T-helper 1 cell (primary cell): ENCODE measurements around the gene BICC1.
"Not testable (repeated sequence)": the region's sequence is repeated elsewhere in the genome, so short reads cannot be mapped to it uniquely, and the experiment has no call there.

Source experiments
- DNase-seq, 5 donors: peaks; one replicate each; pipeline ENCODE4 v3.0.0-alpha.2; 2012 to 2020

The BICC1 gene

DNA sequence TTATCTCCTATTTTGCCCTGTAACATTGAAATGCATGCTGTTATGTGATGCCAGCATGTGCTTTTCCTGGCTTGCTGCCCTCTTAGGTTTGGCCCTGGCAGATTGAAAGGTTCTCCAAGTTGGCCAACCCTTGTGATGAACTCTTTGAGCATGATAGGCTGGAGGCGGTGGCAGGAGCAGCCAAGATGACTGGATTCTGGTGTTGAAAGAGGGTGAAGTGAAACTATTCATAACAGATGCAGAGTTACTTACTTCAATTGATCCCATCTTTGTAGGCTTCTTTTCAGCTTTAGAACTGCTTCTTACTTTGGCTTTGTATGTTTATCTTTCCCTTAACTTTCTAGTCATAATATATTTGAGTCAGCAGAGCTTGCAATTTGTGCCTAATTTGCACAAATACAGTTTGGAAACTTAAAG is 57.6 kb downstream of the BICC1 start:
- no peak for DNase-seq

DNA sequence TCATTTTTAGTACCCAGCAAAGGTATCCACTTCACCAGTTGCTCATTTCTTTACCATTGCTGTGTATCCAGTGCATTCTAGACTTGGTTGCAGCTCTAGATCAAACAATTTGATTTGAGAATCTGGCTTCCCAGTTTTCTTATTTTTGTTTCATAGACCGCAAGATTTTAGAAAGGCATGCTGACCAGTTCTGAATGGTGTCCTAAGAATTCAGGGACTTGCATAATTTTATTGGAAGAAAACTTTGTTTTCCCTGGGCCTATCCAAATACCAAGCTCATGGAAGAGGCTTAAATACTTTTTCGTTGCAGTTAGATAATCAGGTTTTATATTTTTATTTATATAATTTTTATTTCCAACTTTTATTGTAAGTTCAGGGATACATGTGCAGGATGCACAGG is 58.3 kb downstream of the BICC1 start:
- DNase-seq = no peak

DNA sequence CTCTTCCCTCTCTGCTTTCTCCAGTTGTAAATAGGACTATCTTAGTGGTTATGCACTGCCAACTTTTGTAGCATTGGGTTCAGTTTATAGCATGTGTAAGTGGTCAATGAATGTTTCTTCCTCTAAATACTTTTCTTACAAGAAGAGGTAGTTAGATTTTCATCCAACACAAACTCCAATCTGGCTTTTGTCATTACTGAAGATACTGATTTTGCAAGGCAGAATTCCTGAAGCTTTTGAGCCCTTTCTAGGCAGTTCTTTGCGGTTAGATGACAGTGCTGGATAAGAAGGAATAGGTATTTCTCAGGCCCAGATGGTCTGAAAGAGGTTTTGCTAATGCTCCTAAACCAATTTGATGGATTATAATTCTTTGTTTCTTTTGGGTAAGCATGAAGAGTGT is 60.5 kb downstream of the BICC1 start:
- DNase-seq = no peak

- no peak for DNase-seq
Observed at GRCh38 chr10:58574058-58574457, 61.4 kb downstream of the BICC1 start.

DNA sequence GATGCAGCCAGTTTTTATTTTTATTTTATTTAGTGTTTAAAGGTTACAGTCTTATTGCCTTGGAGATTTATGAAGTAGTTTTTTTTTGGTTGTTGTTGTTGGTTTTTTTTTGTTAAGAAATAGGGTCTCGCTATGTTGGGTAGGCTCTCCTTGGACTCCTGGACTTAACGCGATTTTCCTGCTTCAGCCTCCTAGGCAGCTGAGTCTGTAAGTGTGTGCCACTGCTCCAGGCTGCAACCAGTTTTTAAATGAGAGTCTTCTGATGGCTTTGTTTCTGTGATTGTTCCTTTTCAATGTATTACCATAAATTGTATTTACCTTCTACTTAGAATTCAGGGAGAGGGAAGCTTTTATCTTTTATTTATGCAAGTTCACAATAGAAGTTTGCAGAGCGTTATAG is 62.8 kb downstream of the BICC1 start:
- no peak for DNase-seq

- no peak for DNase-seq
Observed at GRCh38 chr10:58576751-58577436, 64.2 kb downstream of the BICC1 start.

DNA sequence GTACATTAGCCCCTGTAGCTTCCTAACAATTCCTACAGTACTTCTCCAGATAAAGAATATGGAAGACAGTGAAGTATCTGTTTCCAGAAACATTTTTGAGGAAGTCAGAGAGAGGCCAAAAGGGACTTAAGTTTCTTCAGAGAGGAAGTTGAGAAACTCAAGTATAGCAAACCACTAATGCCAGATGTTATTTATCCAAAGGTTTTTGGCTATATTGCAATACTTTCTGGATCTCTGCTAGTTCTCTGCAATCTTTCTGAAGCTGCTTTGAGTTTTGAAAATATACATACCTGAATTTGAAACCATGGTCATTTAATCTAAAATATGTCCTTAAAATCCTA is 64.7 kb downstream of the BICC1 start:
- no peak for DNase-seq

- DNase-seq = no peak
Observed at GRCh38 chr10:58578366-58578765, 65.7 kb downstream of the BICC1 start.

DNA sequence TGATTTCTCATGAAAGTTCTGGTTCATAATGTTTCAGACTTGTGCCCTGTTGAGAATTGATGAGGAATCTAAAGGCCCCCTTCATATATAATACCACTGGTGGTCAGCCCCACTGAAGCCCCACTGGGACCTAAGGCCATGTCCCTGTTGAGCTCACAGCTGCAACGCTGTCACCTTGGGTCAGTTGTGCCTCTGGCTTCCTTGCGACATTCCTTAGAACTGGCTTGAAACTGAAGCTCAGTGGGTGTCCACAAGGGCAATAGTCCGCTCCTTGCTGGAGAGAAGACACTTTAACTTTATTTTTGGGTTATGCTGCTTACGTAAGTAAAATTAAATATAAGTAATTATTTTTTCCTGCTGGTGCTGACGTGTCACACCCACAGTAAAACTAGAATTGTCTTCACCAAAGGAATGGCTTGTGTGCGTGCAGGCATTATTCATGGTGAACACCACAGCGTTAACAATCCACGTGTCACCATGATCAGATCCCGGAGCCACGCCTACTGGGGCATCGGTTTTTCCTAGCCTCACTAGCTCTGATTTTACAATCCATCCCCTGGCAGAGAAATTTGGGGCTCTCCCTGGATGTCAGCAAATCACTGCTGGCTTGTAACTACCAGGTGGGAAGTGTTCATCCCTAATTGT is 66.5 kb downstream of the BICC1 start:
- no peak for DNase-seq

DNA sequence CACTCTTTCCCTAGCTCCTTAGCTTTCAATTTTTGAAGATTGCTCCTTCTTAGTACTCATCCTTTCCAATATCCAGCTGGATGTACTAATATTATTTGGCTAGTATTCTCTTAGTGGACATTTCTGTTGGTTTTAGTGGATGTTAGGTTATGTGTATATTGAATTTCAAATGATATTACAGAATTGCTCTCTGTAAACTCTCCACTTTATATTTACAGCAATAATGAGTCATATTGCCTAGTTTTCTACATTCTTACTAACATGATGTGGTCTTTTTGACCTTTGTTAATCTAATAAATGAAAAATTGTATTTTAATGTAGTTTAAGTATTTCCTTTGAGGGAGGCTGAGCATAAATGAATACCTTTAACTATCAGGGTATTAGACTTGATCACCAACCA is 69.4 kb downstream of the BICC1 start:
- DNase-seq = no peak

- DNase-seq = no peak
Observed at GRCh38 chr10:58585435-58585834, 72.8 kb downstream of the BICC1 start.

DNA sequence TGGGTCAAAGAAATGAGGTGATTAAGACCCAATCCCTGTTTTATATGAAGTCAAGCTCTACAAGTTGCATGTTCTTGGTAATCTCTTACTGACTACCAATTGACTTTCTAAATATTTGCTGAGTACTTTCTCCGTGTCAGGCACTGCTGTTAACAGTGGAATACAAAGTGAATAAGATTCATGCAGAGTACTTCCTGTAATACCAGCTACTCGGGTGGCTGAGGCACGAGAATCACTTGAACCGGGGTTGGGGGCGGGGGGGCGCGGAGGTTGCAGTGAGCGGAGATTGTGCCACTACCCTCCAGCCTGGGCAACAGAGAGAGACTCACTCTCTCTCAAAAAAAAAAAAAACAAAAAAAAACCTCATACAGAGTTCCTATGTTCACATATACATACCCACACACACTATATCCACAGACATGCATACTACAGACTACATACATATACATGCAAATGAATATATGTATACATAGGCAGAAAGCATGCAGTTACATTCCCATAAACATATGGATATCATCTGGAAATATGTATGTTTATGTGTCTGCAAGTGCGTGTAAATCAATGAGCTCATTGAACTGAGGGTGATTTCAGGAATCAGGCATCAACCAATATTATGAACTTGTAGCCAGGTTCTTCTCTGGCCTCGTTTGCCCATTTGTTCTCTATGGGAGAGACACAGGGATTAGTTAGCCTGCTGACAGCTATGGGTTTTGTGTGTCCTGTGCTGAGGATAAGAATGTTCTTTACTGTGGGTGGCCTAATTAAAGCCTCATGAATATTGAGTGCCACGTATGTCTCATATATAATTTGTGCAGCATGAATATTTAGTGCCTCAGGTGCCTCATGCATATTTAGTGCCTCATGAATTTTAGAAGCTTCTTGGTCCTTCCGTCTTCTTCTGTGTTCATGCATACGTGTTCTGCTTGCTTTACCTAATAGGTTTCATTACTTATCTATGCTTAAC is 73.9 kb downstream of the BICC1 start:
- DNase-seq = no peak

GRCh38 chr10:58587676-58588075 is 75.0 kb downstream of the BICC1 start:
- no peak for DNase-seq

- no peak for DNase-seq
Observed at GRCh38 chr10:58588673-58589265, 76.1 kb downstream of the BICC1 start.

DNA sequence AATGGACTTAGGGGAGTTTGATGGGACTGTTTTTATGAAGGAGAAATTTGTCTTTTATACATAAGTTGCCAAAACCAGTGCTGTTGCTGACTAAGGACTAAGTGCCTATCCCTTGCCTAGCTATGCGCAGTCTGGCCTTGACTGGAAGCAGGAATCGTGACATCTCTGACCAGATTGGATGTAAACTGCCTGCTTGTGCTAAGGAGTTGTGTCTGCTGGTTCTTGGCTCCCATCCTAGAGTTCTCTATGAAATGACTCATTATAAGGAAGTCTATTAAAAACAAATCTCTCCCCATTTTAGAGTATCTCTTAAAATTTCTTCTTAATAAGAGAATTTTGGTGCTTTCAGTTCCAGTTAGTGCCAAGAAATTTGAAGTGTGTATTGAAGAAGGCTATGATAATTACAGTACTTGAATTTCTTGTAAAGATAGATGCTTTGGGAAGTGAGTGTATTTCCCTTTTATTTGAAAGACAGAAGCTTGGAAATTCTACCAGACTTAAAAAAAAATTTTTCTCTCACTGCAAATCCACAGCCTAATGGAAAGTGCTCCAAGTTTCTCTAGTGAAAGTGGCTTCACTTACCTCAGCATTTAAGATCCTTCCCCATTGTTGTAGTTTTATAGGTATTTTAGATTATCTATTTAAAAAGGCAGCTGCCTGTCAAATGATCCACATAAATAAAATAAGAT is 77.6 kb downstream of the BICC1 start:
- DNase-seq = no peak

DNA sequence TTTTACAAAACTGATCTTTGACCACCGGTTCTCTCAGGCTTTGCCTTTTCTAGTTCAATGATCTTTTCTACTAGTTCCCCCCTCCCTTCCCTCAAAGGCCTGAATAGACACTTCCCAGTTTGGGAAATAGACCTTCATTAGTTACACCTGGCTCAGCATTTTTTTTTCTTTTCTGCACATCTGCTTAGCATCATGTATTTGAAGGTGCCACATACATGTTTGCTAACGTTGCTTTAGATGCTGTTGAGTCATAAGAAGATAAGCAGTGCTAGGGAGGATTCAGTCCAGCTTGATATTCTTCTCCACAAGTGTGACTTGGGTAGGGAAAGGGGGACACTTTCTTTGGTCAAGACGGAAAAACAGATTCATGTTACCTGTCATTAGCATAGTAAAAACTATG is 78.3 kb downstream of the BICC1 start:
- DNase-seq = no peak

DNA sequence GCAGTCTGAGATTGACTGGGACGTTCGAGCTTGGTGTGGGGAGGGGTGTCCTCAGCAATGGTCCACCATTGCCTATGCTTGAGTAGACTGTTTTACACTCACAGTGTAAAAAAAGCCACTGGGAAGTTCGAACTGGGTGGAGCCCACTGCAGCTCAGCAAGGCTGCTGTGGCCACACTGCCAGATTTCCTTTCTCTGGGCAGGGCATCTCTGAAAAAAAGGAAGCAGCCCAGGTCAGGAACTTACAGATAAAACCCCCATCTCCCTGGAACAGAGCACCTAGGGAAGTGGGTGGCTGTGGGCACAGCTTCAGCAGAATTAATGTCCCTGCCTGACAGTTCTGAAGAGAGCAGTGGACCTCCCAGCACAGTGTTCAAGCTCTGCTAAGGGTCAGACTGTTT is 80.3 kb downstream of the BICC1 start:
- DNase-seq = no peak

- not testable (repeated sequence) for DNase-seq
Observed at GRCh38 chr10:58597211-58597610, 84.5 kb downstream of the BICC1 start.

GRCh38 chr10:58599927-58600553 is 87.4 kb downstream of the BICC1 start:
- no peak for DNase-seq

GRCh38 chr10:58608351-58608750 is 95.7 kb downstream of the BICC1 start:
- DNase-seq = no peak

DNA sequence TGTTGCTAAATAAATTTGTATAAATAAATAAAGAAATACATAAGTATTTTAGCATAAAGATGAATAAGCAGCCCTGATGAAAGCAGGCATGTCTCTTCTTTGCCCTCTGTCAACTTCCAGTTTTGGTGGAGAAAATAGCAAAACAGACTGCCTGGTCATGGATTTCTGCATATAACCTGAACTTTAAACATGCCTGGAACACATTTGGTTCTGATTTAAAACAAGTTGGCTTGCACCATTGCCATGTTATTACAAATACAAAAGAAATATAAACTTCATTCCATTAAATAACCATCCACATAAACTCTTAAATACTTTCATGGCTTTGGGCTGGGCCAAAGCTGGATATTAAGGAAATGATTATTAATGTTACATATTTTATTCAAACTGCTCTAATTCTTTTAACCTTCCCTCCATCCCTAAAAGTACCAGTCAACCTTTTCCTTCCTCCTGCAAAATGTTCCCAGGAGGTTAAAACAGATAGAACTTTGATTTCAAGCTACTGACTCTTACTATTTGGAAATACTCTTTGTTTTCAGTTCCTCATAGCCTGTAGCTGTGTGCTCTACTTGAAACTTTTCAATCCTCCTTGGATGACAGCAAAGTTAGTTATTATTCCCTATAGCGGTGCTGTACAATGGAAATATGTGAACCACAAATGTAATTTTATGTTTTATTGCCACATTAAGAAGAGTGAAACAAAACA is 96.3 kb downstream of the BICC1 start:
- no peak for DNase-seq
